GM10847 (cell line): ENCODE results near the gene PSMB11.

Source experiments
- POLR2A ChIP-seq: IDR thresholded peaks from 2 replicates; pipeline ENCODE4 v1.6.1; 2011; ENCODE audit not compliant: insufficient read length; ENCODE audit errors: extremely low read depth

Gene PSMB11

DNA sequence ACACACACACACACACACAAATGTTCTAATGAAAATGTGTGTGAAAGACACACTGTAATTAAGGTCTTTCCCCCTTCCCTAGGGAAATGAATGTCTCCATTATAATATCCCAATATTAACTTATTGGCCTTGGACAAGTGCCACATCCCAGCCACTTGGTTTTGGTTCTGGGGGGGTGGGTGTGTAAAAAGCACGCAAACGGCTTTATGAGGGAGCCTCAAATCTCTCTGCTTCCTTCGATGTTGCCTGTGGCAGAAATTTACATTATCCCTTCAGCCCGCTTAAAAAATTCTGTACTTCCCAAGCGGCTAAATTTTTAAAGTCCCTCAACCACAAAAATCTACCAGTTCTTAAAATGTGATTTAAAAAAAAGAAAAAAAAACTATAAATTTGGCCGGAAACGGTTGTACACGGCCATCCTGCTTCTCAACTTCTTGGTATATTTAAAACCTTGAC lies 32.5 kb upstream of the PSMB11 start:
- no peak for TF ChIP-seq POLR2A

DNA sequence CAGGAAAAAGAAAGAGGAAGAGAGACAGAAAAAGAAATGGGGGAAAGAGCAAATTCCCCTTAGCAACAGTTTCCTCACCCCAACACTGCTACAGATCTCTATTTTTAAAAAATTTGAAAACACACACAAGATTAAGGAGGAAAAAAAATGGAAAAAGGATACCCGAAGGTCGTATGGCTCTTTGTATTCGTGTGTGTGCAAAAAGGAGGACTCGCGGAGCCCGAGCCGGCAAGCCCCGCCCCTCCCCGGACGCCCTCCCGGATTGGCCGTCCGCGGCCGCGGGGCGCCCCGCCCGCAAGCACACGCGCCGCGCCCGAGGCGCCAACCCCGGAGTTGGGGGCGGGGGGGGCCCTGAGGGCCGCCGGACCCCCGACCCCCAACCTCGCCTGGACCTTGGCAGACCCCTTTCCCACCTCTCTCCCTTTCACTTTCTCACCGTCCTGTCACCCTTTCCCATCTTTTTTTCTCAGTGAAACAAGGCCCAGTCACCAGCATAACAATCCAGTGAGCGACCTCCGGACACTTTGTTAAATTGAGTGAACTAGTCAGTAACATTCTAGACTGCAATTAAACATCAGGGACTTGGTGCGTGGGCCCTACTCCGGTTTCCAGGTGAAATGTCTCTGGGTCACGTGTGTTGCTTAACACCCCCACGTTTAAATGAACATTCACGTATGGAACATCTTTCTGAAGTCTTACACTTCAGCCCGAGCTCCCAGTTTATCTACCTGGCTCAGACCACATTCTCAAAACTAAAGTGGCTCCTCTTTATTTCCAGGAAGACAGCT lies 31.9 kb upstream of the PSMB11 start, which contains the start of gene C14orf93:
C14orf93 (minus strand) TSS at position 205 of the 788 bp plus-strand sequence. CDS start 11,120 bp downstream, outside the sequence.
- peak; percentile 31 for TF ChIP-seq POLR2A

DNA sequence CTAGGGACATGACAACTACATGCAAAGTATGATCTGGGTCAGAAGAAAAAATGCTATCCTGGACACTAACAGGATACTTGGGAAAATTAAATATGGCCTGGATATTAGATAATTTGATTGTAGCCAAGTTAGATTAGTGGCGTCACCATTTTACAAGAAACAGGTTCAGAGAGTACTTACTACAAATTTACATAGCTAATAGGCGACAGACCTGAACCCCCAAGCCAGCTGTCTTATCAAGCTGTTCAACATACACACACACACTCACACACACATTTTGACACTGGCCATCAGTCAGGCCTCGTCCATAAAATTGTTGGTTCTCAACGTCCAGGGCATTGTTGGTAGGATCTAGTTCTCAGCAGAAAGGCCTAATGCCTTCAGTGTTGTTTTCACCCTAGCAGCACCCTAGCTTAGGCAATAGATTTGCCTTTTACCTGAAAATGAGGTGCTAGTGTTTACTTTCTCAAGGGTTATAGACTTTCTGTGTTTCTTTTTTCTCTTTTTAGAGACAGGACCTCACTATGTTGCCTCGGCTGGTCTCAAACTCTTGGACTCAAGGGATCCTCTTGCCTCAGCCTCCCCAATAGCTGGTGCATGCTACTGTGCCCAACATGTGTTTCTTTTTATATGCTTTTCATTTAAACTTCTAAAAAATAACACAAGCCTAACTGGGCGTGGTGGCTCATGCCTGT lies 28.8 kb upstream of the PSMB11 start:
- TF ChIP-seq POLR2A: no peak

DNA sequence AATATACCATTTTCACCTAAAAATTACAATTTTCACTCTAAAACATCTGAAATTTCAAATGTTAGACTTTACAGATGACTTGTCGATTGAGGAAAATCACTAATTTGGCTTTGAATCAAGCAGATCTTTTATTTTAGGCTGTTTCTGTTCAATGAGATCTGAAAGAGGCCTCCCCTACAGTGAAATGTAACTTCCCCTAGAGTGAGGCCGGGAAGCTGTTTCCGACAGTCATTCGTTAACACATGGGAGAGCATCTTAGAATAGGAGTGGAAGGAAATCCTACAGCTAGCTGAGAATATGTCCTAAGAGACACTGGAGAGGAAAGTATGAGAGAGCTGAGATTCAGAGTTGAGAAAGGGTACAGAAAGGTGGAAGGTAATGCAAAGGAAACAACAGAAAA lies 26.4 kb upstream of the PSMB11 start:
- no peak for TF ChIP-seq POLR2A

DNA sequence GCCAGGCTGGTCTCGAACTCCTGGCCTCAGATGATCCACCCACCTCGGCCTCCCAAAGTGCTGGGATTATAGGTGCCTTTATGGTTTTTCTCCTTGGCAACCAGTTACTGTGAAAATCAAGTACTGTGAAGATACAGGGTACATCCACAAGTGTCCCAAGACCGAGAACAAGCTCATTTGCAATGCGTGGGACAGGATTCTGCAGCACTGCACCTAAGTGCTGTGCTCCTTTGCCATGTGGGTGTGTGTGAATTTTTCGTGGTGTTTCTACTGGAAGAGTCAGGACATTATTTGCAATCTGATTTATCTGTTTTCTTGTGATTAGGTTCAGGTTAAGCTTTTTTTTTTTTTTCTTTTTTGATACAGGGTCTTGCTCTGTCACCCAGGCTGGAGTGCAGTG lies 24.9 kb upstream of the PSMB11 start:
- TF ChIP-seq POLR2A: no peak

DNA sequence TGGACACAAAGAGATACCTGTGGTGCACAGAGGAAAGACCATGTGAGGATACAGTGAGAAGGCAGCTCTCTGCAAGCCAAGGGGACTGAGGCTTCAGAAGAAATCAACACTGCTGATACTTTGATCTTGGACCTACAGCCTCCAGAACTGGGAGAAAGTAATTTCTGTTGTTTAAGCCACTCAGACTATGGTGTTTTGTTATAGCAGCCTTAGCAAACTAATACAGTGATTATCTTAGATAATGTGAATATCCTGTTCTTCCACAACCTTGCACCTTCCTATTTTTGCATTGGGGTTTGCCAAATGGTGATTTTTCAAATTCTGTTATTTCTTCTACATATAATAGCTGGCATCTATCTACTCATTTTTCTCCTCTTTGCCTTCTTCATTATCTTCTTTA lies 23.9 kb upstream of the PSMB11 start:
- TF ChIP-seq POLR2A: no peak

DNA sequence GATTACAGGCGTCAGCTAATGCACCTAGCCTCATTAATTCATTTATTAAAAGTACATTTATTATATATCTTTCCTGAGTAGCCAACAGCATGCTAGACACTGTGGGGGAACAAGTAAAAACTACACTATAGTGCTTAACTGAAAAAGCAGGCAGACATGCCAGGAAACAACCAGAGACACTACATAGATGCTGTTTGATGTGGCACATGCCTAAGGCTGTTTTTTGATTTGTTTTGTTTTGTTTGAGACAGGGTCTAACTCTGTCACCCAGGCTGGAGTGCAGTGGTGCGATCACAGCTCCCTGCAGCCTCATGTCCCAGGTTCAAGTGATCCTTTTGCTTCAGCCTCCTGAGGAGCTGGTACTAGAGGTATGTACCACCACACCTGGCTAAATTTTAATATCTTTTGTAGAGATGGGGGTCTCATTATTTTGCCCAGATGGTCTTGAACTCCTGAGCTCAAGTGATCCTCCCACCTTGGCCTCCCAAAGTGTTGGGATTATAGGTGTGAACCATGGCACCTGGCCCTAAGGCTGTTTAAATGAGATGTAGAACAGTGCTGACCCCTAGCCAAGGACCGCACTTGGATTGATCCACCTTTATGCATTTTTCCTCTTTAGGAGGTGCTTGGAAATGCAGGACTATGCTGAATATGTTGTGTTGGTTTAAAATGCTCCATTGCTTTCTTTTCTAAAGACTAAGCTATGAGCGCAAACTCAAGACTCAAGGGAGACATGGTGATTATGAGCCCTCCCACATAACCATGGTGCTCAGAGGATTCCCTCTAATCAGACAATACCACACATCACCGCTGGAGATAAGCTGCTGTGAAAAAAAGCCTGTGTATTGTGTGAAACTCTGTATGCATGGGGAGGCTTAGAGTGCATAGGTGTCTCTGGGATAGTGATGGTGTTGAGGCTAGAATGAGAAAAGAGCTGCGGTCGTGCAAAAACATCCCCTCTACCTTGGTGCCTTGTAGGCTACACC lies 21.6 kb upstream of the PSMB11 start:
- TF ChIP-seq POLR2A: no peak

DNA sequence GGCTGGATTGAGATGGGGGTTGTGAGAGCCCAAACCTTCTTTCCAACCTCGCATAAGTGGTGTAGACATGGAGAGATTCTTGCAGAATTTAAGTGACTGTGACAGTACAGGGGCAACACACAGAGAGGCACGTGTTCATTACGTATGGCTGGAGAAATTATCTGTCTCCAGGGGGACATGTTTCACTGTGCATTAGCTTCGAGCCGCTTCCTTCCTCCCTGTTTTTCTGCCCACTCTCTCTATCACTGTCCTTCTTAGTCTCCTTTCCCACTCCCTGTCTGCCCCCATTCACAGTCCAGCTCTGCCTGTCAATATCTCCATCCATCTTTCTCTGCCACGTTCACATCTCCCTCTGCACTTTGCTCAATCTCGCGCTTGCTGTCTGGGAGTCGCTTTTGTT lies 20.6 kb upstream of the PSMB11 start:
- no peak for TF ChIP-seq POLR2A

DNA sequence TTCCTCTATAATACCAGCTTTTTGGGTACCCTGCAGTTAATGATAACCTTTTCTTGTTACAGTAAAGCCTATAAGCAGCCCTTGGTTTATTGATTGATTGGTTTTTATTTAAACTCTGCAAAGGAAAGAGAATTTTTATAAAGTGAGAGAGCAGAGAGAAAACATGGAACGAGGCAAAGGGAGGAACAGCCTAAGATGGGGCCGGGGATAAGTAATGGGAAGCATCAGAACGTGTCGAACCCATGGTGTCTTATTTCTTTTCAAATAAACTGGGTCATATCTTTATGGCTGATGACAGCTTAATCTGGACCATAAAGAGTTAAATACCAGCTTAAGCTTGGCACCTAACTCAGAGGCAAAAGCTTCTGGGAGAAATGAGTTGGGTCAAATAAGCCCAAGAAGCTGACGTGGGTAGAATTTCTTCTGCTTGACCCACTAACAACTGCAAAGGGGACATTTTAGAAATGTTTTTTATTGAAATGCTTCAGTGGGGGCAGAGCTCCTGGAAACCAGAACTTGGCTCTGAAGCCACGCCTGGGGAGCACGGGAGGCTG lies 20.0 kb upstream of the PSMB11 start:
- TF ChIP-seq POLR2A: no peak

DNA sequence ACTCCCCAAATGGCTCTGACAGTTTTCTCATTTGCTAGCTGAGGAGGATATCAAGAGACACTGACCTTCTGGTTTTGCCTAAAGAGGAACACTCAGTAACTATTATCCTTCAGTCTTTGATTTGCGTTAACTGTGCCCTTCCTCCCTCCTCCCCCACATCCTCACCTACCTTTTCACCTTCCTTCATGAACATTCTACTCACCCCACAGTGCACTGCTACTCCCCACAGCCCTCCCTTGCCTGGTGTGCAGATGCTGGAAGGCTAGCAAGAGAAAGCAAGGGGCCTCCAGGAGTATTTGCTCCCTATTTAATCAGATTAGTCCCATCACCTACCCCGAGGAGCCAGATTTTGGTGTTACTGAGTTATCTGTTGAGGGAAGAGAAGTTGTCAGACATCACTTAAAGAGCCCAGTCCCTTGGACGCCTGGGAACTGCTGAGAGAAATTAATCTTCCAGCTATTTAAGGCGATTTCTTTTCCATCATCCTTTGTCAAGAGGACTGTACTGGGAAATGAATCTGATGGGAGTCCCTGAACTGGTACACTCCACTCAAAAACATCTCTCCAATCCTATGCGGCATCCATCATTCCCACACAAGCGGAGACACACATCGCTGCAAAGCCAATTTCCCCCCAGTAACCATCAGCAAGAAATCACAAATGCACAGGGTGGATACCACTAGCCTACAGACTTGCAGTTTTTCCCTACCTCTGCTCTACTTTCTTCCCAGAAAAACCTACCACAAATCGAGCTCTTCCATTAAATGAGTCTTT lies 18.8 kb upstream of the PSMB11 start:
- no peak for TF ChIP-seq POLR2A

DNA sequence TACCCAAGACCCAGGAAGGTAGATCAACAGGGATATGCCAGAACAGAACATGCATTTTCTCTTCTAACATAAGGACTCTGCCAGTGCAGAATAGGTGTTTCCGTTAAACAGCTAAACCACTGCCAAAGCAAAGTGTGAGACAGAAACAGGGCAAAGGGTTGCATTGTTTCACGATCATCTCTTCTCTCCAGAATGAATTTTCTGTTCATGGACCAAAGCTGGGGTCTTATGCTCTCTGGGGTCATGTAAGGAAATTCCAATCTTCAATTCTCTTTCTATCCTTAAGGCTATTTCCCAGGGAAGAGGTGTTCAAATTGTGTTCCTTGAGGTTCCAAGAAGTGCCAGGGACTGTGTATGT lies 18.2 kb upstream of the PSMB11 start:
- no peak for TF ChIP-seq POLR2A

DNA sequence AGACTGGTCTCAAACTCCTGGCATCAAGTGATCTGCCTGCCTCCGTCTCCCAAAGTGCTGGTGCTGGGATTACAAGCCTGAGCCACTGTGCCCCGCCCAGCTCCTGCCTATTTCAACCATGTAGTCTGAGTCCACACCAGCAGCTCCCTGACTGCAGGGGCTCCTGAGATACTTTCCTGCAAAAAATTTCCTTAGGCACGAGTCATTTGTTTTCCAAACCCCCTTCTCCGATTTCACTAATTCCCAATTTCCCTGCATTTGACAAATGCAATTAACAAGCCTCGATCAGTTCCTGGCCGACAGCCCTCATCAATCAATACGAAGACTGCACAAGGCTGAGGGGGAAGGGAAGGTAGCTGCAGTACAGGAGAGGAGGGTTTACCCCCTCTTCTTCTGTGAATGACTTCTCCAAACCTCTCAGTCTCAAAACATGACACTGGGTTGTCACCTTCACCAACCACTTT lies 17.4 kb upstream of the PSMB11 start:
- no peak for TF ChIP-seq POLR2A

DNA sequence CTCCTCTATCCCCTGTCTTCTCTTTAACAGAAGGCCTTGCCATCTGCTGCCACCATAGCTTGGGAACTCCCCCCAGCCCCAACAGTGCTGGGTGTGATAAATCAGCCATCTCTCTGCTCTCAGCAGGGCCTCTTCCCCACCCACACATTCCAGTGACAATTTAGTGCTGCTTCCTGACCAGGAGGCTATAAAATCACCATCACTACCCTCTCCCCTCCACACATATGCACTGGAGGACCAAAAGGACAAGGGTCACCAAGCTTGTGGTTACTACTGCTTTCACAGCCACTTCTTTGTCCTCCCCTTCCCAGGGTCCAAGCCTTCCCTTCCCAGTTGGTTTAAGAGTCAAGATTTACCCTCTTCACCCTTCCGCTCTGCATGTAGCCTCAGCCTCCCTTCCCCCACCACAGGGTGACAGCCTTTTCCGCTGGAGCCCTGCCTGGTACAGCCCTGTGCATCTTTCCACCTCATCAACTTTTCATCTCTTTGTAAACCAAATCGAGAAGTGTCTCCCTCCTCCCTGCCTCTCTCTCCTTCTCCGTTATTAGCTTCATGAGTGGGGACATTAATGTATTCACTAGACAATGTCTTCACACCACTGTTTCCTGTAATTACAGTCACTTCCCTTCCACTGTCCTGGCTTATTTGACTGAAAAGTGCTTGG lies 16.7 kb upstream of the PSMB11 start:
- no peak for TF ChIP-seq POLR2A

DNA sequence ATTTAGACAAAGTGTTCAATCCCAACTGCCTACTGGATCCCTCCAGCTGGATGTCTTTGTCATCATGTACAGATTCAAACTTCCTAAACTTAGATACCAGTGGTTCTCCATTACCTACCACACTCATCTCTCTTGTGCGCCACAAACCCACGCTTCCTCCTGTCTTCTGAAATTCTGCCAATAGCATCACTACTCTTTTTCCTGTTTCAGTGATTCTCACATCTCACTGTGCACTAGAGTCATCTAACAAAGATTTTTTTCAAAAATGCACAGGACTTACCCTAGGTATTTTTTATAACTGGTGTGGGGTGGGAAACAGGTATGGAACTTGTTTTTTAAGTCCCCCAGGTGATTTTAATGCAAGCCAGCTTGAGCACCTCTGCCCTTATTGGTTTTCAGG lies 13.2 kb upstream of the PSMB11 start:
- no peak for TF ChIP-seq POLR2A
